Coronary artery (tissue), 2 donors: ENCODE data around the gene OPCML.

ENCODE experiments used
- DNase-seq: peaks from one replicate; pipeline ENCODE4 v3.0.0-alpha.2; 2017; ENCODE audit warnings: low spot score
- H3K27ac ChIP-seq, 2 donors: fragments of 200-600 bp; sonication (generic); one replicate each; pipeline ENCODE4 v1.5.1; 2016 to 2019
- H3K4me3 ChIP-seq: fragments of 200-600 bp; sonication (generic); 2 replicates; pipeline ENCODE4 v1.5.1; 2016; ENCODE audit warnings: mild to moderate bottlenecking, moderate library complexity
- TF ChIP-seq, protein P1 (sequence below): fragments of 200-600 bp; sonication (generic); IDR thresholded peaks from one replicate; pipeline ENCODE4 v1.5.1; 2019; ENCODE audit warnings: antibody characterized with exemption

The OPCML gene

DNA sequence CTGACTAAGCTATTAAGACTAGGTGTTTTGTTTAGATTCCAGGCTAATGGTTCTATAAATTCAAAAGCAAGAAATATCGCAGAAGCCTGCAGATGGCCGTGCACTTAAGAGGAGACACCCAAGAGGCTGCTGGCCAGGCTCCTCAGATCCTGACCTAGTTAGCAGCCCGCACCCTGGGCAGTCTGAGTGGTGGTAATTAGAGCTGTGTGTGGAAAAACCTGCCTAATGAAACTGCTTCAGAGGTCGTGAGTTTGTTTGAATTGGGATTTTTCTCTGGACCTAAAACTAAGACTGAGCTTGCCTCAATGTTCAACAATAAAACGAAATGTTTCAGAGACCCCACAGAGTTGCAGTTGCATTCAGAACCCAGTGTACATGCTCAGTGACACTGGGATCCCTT lies 627.7 kb downstream of the OPCML start:
- Histone ChIP-seq H3K27ac (no peak overlapping the region), H3K4me3 (no peak overlapping the region)
- DNase-seq: no peak
- TF ChIP-seq, protein P1, sequence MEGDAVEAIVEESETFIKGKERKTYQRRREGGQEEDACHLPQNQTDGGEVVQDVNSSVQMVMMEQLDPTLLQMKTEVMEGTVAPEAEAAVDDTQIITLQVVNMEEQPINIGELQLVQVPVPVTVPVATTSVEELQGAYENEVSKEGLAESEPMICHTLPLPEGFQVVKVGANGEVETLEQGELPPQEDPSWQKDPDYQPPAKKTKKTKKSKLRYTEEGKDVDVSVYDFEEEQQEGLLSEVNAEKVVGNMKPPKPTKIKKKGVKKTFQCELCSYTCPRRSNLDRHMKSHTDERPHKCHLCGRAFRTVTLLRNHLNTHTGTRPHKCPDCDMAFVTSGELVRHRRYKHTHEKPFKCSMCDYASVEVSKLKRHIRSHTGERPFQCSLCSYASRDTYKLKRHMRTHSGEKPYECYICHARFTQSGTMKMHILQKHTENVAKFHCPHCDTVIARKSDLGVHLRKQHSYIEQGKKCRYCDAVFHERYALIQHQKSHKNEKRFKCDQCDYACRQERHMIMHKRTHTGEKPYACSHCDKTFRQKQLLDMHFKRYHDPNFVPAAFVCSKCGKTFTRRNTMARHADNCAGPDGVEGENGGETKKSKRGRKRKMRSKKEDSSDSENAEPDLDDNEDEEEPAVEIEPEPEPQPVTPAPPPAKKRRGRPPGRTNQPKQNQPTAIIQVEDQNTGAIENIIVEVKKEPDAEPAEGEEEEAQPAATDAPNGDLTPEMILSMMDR: no peak

DNA sequence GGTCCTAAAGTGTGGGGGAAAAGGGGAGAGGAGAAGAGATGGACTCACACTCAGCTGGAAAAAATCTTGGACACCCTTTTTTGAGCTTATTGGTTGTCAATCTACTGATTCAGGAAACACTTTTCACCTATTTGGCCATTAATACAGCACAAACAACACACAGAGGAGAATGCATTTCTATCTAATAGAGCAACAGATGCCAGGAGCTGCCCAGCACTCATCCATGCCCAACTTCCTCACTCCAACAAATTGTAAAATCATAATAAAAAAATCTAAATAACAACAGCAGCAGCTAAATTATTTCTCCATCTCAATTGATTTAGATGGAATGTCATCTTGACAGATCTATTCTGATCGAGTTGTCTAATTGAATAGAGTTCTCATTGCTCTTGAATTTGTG lies 628.2 kb downstream of the OPCML start:
- no peak overlapping the region for H3K4me3 ChIP-seq
- DNase-seq: no peak
- H3K27ac ChIP-seq: no peak overlapping the region
- TF ChIP-seq, protein P1: no peak

DNA sequence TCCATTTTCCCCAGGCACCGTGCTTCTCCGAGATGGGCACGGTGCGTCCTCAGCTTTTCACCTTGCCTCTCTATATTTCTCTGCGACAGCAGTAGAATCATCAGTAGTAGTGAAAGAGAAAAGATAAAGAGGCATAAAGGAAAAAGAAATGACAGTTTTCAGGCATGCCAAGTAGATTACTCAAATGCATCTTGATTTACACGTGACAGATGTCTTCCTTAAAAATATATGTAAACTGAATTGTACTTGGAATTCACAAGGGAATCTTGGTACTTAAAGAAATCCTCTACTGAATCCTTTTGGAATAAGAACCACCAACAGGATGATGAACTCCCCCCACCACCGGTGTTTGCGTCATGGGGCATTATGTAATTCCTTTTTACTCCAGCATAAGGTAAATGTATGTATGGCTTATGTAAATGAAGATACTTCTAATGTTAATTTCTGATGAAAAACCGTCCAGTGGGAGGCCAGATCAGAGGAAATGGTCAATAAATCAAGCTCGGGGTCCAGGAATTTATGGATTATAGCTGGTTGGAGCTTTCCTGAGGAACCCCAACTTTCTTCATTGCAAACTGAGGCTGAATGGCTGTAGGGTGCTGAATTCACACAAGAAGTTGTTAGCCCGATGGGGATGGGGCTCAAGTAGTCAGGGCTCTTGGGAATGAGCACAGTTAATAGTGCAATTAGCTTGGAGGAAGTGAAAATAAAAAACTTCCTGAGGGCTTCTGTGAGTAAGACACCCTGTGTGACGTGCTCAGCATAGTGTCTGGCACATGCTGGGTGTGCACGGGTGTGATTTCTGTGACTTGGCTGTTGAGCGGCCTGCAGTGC lies 630.4 kb downstream of the OPCML start:
- H3K27ac ChIP-seq: no peak overlapping the region
- no peak overlapping the region for H3K4me3 ChIP-seq
- TF ChIP-seq, protein P1: no peak
- DNase-seq: no peak

DNA sequence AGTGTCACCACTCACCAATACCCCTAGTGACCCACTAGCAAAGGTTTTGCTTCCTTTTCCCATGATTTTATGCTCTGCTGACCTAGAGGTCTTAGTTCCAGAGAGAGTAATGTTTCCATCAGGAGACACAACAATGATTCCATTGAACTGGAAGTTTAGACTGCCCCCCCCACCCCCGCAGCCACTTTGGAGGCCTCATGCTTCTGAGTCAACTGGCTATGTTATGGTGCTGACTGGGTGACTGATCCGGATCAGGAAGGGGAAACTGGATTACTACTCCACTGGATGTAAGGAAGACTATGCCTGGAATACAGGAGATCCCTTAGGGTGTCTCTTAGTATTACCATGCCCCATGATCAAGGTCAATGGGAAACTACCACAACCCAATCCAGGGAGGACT lies 633.6 kb downstream of the OPCML start:
- no peak for DNase-seq
- H3K27ac ChIP-seq: no peak overlapping the region
- TF ChIP-seq, protein P1: no peak
- no peak overlapping the region for H3K4me3 ChIP-seq

DNA sequence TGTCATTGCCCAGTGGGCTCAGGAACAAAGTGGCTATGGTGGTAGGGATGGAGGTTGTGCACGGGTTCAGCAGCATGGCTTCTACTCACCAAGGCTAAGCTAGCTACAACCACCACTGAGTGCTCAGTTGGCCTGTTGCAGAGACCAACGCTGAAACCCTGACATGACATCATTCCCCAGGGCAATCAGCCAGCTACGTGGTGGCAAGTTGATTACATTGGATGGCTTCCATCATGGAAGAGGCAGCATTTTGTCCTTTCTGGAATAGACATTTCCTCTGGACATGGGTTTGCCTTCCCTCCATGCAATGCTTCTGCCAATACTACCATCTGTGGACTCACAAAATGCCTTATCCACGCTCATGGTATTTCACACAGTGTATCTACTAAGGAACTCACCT lies 634.3 kb downstream of the OPCML start:
- H3K4me3 ChIP-seq: no peak overlapping the region
- TF ChIP-seq, protein P1: no peak
- no peak for DNase-seq
- no peak overlapping the region for H3K27ac ChIP-seq

- no peak overlapping the region for H3K4me3 ChIP-seq
- no peak overlapping the region for H3K27ac ChIP-seq
- TF ChIP-seq, protein P1: no peak
- no peak for DNase-seq
Measured at GRCh38 chr11:132895340-132895739, 637.0 kb downstream of the OPCML start.

- Histone ChIP-seq H3K27ac (no peak overlapping the region), H3K4me3 (no peak overlapping the region)
- TF ChIP-seq, protein P1: no peak
- no peak for DNase-seq
Measured at GRCh38 chr11:132894606-132895005, 637.7 kb downstream of the OPCML start.
